SK-MEL-5 (cell line): ENCODE measurements around the gene LATS2. TPM values are rescaled to one million over a fixed set of nuclear protein-coding genes. Genes with fewer than 3 reads are reported as not detected.

Source experiments
- DNase-seq: peaks from one replicate; pipeline ENCODE4 v3.0.0-alpha.2; 2016; ENCODE audit warnings: low read depth, low spot score
- in situ Hi-C: cut with HindIII; loops from 2 replicates; pipeline ENCODE4 v1.10.0; 2016; ENCODE audit warnings: low sequenced_read_pairs, high pct_unique_total_duplicates, low pct_unique_long_range_greater_than_20kb
- total RNA-seq: library from RNA; depleted of rRNA; stranded (reverse); fragments of >200 nt; shearing (Covaris generic); gene quantifications from 2 replicates; pipeline ENCODE4 v1.2.3, GENCODE V29; 2014

The LATS2 gene
- total RNA-seq, 1 experiment from 2014 or later: 12.9 TPM

GRCh38 chr13:21077788-21078353 lies 16.5 kb upstream of the LATS2 start:
- no peak for DNase-seq
- in situ Hi-C loops: no loop called here

GRCh38 chr13:21077076-21077787 lies 15.8 kb upstream of the LATS2 start:
- DNase-seq: no peak
- in situ Hi-C loops: no loop called here

GRCh38 chr13:21076253-21076652 lies 14.9 kb upstream of the LATS2 start:
- in situ Hi-C loops: no loop called here

DNA sequence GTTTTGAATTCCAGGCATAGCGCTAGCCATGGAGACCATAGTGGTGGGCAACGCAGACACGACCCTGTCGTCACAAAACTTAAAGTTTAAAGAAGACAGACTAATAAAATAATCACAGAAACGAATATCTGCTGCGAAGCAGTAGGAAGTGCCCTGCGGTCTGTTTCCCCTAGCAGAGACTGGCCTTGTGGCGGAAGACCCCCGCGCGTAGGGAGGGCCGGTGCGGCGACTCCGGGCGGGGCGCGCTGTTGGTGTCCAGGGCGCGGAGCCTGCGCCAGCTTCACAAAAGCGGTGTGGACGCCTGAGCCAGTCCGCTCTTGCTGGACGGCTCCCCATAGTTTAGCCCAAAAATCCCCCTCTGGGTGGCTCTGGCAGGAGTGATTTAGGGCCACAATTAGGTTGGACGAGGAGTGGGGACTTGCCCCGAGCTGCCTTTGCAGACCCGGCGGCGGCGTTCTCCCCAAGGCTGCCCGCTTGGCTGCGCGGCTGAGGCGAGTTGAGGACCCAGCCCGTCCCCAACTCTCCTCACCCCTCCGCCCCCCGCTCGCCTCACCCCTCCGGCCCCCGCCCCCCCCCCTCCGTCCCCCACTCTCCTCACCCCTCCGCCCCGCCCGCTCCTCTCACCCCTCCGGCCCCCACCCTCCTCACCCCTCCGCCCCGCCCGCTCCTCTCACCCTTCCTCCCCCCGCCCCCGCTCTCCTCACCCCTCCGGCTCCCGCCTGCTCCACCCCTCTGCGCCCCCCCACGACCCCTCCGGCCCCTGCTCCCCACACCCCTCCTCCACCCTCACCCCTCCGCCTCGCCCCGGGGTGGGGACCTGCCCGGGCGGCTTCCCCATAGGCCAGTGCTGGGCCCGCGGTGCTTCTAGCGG lies 14.2 kb upstream of the LATS2 start:
- DNase-seq: no peak
- in situ Hi-C loops: no loop called here

More at GRCh38 chr13:21076253-21076652, 14.9 kb upstream of the LATS2 start:
- DNase-seq: no peak

- in situ Hi-C loops: no loop called here
Observed at GRCh38 chr13:21075011-21075378, 13.6 kb upstream of the LATS2 start.

DNA sequence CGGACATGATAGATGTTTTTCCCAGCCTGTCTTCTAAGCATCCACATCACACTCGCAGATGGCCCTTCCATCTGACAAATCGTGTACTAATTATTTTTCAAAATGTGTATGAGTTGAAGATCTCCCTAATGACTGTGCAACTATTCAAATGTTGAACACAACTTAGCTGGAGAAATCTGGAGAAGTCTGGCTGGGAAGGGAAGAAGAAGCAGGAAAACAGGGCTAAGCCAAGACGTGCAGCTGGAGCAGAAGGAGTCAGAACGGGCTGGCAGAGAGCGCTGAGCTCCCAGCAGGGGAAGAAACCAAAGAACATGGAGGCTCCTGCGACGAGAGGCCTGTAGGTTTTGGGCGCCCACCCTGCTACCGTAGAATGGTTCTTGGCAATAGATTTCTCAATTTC lies 13.2 kb upstream of the LATS2 start:
- no peak for DNase-seq
- in situ Hi-C loops: no loop called here

More at GRCh38 chr13:21075011-21075378, 13.6 kb upstream of the LATS2 start:
- DNase-seq: no peak

GRCh38 chr13:21071924-21072323 lies 10.5 kb upstream of the LATS2 start:
- in situ Hi-C loops: no loop called here

DNA sequence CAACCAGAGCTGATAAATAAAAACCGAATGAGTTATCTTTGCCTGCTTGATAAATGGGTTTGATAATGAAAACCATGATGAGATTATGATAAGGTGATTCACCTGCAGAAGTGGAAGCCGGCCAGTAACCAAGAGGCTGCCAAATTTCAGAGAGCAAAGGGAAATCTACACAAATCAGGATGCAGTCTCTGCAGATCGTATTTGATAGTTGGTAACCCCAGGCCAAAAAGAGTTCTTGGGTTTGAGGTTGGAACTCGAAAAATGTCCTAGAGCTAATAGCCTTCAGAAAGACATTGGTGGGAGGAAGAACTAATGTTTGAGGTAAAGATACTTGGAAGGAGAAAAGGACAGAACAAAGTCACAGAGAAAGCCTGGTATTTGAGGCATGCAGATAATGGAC lies 9.6 kb upstream of the LATS2 start:
- no peak for DNase-seq
- in situ Hi-C loops: no loop called here

More at GRCh38 chr13:21071924-21072323, 10.5 kb upstream of the LATS2 start:
- DNase-seq: no peak

DNA sequence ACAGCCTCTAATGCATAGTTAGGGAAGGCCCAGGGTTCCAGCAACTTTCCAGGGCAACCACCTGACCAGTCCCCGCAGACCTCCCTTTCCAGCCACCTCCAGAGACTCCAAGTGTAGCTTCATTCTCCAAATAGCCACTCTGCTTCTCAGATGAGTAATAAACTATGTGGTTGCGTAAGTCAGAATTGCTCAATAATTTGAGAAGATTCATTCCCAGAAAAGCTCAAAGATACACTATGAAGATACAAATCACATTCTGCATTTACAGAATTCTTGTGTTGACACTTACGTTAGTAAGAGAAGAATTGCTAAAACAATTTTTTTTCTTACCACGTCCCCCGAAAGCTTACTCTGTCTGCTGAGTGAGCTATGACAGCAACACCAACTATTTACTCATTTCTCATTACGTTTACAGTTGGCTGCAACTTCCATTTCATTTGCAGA lies 8.2 kb upstream of the LATS2 start:
- in situ Hi-C loops: no loop called here
- peak; percentile 86 for DNase-seq

GRCh38 chr13:21067848-21068247 lies 6.5 kb upstream of the LATS2 start:
- in situ Hi-C loops: no loop called here
- no peak for DNase-seq

- no peak for DNase-seq
- in situ Hi-C loops: no loop called here
Observed at GRCh38 chr13:21066946-21067345, 5.6 kb upstream of the LATS2 start.

DNA sequence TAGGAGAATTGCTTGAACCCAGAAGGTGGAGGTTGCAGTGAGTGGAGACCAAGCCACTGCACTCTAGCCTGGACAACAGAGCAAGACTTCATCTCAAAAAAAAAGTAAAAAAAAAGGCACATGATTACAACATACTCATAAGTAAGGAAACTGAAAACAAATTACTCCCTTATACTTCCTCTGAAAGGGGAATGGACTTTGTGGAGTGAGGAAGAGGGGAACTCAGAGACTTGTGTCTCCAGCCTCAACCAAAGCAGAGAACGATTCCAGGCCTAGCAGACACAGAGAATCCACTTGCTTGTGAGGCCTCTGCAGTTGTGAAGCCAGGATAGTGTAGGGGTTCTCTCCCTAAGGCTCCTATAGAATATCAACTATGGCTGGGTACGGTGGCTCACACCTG lies 4.3 kb upstream of the LATS2 start:
- DNase-seq: no peak
- in situ Hi-C loops: no loop called here

GRCh38 chr13:21063031-21063430 lies 1.6 kb upstream of the LATS2 start:
- no peak for DNase-seq
- in situ Hi-C loops: no loop called here

- in situ Hi-C loops: no loop called here
- DNase-seq: peak; percentile 19
Observed at GRCh38 chr13:21060338-21061028, 903 bp downstream of the LATS2 start.

GRCh38 chr13:21059641-21060337 lies 1.6 kb downstream of the LATS2 start:
- DNase-seq: no peak
- in situ Hi-C loops: no loop called here

- DNase-seq: peak; percentile 69
- in situ Hi-C loops: no loop called here
Observed at GRCh38 chr13:21058361-21058760, 3.0 kb downstream of the LATS2 start.

GRCh38 chr13:21055511-21056045 lies 5.8 kb downstream of the LATS2 start:
- DNase-seq: no peak
- in situ Hi-C loops: no loop called here
